Cardiac atrium fibroblast (primary cell): ENCODE measurements around the gene ST7. TPM values are rescaled to one million over a fixed set of nuclear protein-coding genes. Genes with fewer than 3 reads are reported as not detected.

ENCODE experiments used
- total RNA-seq: library from RNA; depleted of rRNA; stranded (reverse); fragments of >200 nt; gene quantifications from 2 replicates; pipeline ENCODE4 v1.2.3, GENCODE V29; 2015

The ST7 gene
- total RNA-seq = 10.4 and 12.8 TPM in 2 replicates

GRCh38 chr7:116953372-116953905 is at the start of gene ST7:
Gene ST7, plus strand, starts transcription at chr7:116953501. Its CDS starts 40 bp downstream, at chr7:116953541.

Other genes starting within 250 kb of the ST7 start
- gene CAPZA2, start 90.9 kb upstream of the ST7 start, total RNA-seq = 116 and 123 TPM in 2 replicates